GM03348 (cell line): ENCODE measurements around the gene KAZALD1.

Experiments used
- DNase-seq: peaks from one replicate; pipeline ENCODE4 v3.0.0; 2012; ENCODE audit warnings: low spot score

Gene KAZALD1, protein sequence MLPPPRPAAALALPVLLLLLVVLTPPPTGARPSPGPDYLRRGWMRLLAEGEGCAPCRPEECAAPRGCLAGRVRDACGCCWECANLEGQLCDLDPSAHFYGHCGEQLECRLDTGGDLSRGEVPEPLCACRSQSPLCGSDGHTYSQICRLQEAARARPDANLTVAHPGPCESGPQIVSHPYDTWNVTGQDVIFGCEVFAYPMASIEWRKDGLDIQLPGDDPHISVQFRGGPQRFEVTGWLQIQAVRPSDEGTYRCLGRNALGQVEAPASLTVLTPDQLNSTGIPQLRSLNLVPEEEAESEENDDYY

DNA sequence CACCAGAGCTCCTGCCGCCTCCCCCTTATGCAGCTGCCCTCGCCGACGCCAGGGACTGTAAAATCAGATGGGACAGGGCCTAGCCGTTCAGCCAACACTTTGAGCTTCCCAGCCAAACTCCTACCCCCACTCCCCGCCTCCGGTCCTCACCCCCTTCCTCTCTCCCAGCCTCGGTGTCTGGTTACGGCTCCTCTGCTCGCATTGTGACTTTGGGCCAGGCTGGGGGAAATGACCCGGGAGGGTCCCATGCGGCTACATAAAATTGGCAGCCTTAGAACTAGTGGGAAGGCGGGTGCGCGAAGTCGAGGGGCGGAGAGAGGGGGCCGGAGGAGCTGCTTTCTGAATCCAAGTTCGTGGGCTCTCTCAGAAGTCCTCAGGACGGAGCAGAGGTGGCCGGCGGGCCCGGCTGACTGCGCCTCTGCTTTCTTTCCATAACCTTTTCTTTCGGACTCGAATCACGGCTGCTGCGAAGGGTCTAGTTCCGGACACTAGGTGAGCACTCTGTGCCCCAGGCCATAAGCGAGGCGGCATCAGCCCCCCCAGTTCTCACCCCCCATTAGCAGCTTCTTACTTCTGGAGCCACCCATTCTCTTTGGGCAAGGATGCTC lies at the start of gene KAZALD1:
KAZALD1 (plus strand) TSS at position 366 of the 608 bp plus-strand sequence. CDS start 604 bp downstream, outside the sequence.
- peak; percentile 73 for DNase-seq

DNA sequence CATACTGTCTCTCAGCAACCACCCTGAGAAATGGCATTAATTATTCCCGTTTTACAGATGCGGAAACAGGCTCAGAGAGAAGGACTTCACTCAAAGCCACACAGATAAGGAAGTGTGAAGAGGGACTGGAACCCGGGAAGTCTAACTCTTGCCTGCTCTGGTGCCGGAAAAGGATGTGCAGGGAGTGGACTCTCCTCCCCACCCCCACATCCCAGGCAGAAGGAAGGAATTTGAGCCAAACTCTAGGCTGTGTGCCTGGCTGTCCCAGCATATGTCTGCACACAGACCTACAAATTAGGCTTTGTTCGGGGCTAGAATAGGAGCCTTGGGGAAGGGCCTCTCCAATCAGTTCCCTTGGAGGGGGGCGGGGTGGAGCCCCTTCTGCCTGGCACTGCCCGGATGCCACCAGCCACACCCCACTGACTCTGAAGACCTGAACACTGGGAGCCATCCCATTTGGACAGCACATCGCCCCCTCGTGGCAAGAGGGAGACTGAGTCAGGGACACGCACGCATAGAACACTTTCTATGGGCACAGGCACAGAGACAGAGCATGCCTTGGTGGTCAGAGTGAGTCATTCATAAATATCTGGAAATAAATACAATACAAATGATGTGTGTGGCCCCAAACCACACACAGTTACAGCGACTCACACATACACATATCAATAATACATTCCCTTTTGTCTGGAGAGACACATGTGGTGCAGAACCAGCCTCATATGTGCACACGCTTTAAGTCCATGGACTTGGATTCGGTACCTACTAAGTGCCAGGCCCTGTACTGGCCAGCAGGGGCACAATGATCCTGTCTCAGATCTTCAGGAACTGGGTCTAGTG lies 49.0 kb upstream of the KAZALD1 start:
- DNase-seq: peak; percentile 90

DNA sequence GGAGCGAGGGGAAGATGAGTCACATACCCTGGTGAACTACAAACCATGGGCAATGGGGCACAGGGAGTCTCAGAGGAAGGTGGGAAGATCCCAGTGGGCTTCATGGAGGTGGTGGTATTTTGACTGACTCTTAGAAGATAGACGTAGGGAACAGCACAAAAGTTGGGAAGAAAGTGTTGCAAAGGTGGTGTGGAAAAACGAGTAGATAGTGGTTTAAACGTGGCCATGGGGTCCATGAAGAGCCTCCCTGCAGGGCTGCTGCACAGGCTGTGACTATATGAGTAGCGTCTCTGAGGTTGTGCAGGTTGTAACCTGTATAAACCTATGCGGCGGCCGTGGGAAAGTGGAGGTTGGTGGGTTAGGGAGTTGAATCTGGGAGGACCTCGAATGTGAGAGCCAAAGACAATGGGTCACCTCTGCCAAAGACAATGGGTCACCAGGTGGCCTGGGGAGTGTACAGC lies 48.4 kb upstream of the KAZALD1 start:
- no peak for DNase-seq

DNA sequence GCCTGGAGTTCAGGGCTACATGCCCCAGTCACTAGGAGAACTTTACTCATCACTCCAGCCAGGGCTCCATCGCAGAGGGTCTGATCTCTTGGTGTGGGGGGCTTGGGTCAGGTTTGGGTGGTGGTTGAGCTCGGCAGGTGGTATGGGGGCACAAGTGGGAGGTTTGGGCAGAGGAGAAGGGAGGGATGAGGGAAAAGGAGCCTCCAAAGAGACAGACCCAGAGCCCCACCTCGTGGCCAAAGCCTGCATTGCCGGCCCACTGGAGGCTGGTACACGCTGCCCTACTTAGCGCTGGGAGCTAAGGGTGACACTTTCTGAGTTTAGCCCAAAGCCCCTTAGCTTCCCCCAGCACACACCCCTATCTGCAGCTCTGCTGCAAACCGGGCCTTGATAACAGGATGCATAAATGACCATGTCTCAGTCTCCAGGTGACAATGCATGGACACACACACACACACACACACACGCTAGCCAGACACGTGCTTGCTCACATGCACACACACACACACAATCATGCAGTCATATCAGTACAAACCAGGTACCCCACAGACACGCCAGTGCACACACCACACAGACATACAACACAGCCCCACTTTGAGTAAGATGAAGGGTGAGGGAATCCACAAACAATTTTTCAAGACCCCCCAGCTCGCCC lies 47.4 kb upstream of the KAZALD1 start:
- peak; percentile 85 for DNase-seq

DNA sequence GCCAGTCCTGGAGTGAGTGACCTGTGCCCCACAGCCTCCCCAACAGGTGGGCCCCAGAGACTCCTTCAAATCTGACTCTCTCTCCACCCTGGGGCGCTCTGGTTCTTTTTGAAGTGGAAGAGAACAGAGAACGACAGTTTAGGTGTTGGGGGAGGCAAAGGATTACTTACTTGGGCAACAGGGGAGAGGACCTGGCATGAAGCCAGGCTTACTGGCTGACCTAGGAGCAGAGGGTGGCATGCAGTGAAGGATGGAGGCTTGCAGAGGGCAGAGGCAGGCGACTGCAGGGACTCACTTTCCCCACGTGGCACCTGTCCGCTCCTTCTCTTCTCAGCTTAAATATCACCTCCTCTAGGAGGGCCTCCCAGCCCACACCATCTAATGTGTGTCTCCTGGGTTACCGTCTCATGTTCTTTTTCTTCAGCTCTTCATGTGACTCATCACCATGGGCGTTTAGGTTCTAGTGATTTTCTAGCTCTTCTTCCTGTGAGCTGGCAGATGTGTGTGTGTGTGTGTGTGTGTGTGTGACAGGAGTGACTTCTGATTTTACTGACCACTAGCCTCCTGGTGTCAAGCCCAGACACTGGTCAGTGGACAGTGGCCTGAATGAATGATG lies 46.7 kb upstream of the KAZALD1 start:
- peak; percentile 59 for DNase-seq

DNA sequence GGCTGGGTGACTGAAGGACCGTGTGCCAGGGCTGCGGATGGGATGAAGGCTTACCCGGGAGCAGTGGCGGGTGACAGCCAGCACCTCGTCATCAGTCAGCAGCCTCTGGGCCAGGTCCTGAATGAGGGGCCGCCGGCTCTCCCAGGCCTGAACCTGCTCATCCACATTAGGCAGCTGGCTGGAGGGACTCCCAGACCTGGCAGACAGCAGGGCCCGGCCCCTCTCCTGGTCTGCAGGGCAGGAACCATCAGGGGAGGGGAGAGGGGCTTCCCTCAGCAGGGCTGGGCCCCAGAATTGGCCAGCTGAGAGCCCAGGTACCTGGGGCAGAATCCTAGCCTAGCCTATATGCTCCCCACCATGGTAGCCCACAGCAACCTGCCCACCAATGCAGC lies 46.2 kb upstream of the KAZALD1 start:
- DNase-seq: no peak

DNA sequence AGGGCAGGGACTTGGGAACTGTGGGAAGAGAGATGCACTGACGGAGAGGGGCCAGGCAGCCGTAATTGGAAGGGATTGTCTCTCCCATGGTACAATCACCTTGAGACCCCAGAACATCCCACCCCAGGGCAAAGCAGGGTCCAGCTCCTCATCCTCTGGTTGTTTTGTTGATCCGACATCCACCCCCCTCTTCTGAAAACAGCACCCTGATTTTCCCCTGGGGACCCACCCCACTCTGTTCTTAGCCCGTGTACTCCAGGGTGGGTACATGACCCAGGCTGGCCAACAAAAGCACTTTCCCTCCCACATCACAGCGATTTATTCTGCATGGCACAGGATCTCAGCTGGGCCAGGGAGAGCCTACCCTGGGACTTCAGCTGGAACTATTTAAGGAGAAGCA lies 45.0 kb upstream of the KAZALD1 start:
- no peak for DNase-seq

DNA sequence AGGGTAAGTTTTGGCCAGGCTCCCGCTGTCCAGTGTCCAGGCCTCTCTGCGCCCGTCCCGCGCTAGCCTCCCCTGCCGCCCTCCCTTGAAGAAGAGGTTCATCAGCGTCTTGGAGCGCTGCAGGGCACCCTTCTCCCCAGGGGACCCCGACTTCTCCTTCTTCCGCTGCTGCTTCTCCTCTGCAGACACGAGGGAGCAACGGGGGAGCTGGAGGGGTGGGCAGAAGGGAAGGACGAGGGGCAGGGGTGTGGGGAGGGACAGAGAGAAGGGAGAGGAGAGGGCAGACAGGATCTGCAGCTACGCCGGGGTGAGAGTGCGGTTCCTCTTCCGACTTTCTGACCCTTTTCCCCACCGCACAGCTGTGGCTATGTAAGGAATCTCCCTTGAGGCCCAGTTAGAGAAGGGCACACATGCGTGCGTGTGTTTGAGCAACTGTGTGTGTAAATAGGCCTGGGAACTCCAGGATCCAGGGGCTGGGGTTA lies 43.6 kb upstream of the KAZALD1 start:
- DNase-seq: no peak

DNA sequence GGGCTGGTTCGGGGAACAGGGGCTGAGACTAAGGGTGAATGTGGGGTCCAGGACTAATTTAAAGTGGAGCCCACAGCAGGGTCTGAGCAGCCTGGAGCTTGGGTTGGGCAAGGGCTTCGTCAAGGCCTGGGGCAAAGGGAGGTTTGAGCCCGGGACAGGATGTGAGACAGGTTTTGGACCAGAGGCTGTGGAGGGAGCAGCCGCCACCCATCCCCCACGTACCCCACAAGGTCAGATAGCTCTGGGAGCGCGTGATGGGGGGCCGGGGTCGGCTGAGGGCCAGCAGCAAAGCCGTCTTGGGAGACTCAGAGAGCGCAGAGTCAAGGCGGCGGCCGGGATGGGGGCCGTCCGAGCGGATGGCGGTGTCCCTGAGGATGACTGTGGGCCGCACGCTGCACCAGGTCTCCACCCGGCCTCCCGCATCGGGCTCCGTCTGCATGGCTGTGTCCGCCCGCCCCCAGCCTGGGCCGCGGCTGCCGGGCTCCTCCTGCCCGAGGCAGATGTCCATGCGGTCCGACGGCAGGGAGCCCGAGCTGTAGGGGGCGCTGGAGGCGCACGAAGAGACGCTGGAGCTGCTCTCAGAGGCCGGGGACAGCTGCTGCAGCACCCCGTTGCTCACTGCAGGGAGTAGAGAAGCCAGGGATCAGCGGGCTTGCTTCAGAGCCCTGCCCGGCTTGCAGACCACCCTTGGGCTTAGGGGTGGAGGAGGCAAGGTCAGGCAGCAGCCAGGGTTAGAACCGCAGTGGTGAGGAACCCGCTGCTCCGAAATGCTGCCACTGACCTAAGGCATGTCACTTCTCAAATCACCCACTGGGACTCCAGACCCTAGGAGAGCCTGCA lies 43.0 kb upstream of the KAZALD1 start:
- peak; percentile 93 for DNase-seq

DNA sequence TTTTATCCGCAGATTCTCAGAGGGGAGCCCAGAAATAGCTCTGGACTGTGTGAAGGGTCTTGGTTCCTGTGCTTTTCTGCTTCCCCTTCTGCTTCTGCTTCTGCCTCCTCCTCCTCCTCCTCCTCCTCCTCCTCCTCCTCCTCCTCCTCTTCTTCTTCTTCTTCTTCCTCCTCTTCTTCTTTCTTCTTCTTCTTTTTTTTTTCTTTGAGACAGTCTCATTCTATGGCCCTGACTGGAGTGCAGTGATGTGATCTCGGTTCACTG lies 42.4 kb upstream of the KAZALD1 start:
- no peak for DNase-seq

DNA sequence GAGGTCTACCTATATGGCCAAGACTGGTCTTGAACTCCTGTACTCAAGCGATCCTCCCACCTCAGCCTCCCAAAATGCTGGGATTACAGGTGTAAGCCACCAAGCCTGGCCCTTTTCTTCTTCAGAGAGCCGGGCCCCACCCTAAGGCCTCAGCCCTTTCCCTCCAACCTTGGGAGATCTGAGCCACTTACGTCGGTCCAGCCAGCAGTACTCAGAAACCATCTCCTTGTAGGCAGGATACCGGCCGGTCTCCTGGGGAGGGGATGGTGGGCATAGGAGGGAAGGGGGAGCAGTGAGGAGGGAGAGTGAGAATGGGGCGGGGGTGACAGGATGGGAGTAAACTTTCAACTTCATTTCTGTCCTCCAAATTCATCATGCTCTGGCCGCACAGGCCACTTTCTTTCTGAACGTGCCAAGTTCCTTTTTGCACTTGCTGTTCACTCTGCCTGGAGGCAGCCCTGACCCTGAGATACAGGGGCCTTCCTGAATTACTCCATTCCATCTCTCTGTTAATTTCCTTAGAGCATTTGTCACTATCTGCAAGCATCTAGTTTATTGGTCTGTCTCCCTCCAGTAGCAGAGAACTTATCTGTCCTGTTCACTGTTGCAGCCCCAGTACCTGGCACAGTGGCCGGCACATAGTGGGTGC lies 41.2 kb upstream of the KAZALD1 start:
- DNase-seq: no peak

DNA sequence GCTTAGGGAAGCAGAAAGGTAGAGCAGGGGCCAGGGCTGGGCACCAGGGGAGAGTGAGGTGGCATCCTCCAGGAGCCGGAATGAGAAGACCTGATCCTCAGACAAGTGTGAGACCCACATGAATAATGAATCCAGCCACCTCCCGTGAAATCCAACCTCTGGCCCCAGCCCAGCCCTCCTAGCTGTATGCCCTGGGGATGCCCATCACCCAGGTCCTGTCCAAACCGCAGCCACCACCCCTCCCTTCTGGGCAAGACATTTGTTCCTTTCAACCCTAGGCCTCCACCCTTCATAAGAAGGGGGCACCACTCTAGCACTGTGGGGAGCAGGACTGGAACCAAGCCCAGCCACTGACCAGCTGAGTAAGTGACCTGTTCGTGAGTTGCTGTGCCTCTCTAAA lies 40.5 kb upstream of the KAZALD1 start:
- no peak for DNase-seq

DNA sequence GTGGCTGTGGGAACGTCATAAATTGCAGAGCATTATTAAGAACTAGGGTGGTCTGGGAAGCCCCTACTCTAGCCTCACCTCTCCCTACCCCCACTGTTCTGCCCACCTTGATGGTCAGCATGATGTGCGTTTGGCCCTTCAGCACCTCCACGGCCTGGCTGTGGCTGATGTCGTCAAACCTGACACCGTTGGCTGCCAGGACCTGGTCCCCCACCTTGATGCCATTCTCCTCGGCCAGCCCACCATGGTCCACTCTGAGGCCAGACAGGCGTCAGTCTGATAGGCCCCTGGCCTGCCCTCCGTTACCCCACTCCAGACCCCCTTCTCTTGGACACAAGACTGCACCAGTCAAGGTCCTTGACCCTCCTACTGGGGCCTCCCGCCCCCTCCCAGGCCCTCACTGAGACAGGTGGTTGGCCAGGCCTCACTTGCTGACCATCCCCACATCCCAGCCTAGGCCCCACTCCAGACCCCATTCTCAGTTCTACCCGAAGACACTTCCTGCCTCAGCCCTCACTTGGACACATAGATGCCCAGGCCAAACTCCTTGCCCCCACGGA lies 40.0 kb upstream of the KAZALD1 start:
- no peak for DNase-seq

DNA sequence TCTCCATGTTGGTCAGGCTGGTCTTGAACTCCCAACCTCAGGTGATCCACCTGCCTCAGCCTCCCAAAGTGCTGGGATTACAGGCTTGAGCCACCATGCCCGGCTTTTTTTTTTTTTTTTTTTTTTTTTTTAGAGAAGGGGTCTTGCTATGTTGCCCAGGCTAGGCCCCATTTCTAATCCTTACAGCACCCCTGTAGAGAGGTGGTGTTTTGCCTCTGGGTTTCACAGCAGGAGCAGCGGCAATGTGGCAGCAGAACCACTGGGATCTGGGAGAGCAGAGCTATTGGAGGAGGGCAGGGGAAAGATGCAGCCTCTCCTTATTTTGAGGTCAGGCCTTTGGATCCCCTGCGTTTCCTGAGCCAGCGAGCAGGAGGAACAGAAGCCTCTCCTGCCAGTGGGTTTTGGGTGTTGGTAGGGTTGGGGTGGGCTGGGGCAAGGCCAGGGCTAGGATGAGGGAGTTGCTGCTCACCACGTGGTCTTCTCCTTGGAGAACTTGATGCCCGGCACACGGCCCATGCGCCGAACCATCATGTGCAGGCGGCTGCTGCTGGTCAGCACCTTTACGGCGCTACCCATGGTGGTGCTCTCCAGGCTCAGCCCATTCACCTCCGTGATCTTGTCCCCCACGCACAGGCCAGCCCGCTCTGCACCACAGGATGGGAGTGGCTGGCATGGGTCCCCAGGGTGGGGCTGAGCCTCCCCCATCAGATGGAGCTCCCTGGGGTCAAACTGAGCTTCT lies 38.7 kb upstream of the KAZALD1 start:
- no peak for DNase-seq

DNA sequence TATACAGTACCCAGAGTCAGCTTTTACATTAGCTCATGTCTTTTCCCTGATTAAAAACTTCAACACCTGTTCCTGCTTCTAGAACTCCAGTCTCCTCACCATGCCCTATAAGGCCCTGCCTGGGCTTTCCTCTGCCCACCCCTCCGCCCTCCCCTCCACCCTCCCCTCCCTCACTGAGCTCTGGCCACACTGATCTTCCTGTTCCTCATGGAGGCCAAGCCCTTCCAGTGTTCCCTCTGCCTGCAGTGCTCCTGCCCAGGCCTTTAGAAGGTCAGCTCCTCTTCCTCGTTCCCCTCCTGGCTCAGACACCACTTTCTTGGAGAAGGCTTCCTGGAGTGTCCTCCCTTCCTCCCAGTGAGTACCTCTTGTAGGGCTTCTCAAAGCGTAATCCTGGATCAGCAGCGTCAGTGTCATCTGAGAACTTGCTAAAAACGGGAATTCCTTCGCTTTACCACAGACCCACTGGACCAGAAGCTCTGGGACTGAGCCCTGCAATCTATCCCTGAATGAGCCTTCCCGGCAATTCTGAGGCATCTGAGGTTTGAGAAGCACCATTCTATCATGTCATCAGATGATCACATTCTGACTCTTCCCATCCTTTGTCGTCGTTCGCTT lies 34.6 kb upstream of the KAZALD1 start:
- no peak for DNase-seq

DNA sequence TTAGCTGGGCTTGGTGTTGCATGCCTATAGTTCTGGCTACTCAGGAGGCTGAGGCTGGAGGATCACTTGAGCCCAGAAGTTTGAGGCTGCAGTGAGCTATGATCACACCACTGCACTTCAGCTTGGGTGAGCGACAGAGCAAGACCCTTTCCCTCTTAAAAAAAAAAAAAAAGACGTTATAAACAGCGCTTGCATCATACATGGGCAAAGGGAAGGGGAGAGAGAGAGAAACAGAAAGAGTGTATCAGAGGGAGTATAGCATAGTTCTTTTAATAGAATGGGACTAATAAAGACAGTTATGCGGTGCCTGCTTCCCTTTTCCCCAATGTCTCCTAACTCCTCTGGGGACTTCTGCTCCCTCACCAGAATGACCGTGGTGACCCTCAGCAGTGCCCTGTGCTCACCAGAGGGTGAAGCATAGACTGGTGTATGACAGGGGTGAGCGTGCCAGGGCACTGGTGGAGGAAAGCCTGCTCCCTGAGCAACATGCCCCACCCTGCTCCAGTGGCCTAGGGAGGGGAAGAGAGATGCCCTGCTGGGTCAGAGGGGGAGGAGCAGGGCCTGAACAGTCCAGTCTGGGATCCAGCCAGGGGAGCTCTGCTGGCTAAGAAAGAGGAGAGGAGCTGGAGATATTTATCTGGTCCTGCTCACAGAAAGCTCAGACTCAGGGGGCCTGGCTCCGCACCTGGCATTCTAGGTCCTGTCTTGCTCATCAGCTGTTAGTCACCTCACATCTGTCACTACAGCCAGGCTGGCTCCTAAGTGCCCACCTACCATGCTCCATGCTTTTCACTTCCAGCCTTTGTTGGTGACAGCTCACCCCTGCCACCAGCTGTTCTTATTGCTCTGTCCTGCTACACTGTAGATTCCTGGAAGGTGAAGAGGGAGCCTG lies 33.1 kb upstream of the KAZALD1 start:
- no peak for DNase-seq

DNA sequence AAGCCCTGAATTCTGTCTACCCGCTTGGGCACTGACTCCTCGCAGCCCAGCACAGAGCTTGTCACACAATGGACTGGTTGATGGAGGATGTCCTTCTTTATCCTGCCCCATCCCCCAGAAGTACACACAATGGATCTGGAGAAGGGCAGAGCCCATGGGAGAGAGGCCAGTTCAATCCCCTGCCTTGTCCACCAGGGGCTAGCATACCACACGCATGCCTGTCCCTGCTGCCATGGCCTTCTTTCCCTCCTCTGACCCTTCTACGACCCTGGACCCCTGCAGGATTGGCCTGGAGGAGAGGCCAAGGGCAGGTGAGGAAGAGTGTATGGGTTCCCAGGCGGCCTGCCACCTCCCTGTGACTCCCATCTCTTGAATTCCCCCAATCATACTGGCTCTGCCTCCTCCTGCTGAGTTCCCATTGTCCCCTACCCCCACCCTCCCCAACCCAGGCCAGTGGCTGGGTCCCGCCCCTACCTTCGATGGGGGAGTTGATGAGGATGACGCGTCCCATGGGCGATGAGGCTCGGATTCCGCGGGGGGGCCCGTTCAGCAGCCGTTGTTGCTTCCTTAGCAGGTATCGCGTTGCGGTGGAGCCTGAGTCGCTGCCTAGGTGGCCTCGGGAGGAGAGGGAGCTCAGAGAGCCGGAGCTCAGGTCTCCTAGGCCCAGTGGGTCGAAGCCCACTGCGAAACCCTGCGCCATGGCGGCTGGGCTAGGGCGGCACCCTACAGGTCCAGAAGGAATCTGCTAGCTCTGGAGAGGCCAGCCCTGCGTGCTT lies 32.1 kb upstream of the KAZALD1 start:
- DNase-seq: no peak
